Non-pigmented ciliary epithelial cell (primary cell): Measurements from ENCODE around the gene PGAP2.
"Not testable (repeated sequence)": the region's sequence is repeated elsewhere in the genome, so short reads cannot be mapped to it uniquely, and the experiment has no call there.

ENCODE experiments used
- DNase-seq: peaks from one replicate; pipeline ENCODE4 v3.0.0-alpha.2; 2010; ENCODE audit warnings: low read depth

The PGAP2 gene

DNA sequence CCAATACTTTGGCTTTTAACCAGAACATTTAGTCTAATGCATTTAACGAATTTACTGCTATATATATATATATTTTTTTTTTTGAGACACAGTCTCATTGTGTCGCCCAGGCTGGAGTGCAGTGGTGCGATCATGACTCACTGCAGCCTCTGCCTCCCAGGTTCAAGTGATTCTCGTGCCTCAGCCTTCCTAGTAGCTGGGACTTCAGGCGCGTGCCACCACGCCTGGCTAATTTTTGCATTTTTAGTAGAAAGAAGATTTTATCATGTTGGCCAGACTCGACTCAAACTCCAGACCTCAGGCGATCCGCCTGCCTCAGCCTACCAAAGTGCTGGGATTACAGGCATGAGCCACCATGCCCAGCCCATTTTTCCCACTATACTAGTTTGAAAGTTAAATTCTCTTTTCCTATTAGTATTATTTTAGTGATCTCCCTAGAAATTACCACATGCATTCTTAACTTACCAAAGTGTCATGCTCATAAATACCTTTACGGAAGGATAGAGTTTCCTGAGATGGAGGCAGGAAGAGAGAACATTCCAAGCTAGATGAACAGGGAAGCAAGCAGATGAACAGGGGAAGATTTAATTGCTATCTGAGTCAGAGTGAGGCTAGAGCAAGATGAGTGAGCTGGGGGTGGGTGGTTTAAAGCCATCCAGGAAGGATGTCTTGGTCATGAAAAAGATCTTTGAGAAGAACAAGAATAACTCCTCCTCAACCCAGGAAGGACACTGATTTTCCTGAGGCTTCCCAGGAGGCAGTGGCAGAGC is 4.4 kb upstream of the PGAP2 start:
- no peak for DNase-seq

DNA sequence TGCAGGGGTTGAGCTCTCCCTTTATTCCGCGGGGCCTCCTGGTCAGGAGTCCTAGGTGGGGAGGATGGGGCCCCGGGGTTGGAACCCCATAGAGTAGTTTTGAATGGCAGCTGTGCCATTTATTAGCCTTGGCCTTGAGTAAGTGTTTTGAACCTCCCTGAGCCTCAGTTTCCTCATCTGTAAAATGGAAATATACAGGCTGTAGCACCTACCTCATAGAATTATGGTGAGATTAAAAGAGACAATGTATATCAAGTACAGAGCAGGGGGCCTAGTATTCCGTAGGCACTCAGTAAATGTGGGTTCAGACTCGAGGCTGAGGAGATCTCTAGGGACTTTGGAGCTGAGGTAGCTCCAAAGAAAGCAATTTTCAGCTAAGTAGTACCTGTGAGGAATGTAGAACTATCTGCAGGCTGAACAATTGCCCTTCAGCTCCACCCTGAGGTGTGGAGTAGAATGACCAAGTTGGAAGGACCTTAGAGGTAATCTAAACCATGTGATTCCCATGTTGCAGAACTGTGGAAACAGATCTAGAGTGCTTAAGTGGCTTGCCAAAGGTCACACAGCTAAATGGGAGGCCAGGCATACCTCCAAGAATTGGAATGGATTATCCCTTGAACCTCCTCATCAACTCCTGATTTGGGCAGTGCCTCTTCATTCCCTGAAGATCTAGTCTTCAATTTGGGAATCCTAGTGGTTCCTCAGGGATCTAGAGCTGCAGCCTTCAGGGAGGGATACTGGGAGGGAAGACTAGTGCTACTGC is 682 bp downstream of the PGAP2 start:
- no peak for DNase-seq

DNA sequence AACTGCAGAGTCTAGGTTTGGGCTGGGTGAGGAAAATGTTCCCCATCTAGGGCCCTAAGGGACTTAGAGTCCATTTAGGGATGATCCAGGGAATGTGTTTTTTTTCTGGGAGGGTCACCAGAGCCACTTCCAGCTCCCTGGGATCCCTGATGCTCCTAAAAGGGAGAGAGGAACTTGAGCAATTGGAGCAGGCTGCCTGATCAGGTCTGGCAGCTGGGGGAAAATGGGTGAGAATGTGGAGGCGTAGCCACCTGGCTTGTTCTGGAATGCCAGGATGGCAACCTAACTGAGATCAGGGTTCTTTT is 1.2 kb downstream of the PGAP2 start:
- no peak for DNase-seq

DNA sequence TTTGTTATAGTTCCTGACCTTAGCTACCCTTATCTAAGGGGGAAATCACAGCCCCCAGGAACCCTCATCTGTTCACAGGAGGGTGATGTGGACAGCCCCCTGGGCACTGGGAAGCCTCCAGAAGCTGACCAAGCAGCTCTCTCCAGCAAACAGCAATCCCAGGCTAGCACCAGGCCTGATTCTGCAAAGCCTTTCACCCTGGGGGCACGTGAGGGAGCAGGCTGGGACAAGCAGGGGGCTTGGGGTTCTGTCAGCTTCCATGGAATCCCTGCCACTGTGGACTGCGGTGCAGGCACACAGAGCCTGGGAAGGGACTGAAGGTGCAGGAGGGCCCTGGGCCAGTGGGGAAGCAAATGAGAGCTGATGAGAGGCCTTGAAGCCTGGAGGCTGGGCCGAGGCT is 2.1 kb downstream of the PGAP2 start:
- no peak for DNase-seq

DNA sequence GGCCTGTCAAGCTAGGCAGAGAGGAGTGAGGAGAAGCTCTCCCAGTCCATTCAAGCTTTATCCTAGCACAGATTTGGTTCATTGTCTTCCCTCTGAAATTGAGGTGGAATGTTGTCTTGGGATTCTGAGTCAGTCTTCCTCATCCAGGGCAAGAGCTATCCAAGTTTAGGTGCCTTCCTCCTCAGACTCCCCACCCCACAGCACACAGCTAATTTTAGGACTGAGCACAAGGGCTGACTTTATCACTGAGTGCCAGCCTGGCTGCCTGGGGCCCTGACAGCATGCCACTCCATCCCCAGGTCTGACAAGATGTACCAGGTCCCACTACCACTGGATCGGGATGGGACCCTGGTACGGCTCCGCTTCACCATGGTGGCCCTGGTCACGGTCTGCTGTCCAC is 2.6 kb downstream of the PGAP2 start:
- no peak for DNase-seq

DNA sequence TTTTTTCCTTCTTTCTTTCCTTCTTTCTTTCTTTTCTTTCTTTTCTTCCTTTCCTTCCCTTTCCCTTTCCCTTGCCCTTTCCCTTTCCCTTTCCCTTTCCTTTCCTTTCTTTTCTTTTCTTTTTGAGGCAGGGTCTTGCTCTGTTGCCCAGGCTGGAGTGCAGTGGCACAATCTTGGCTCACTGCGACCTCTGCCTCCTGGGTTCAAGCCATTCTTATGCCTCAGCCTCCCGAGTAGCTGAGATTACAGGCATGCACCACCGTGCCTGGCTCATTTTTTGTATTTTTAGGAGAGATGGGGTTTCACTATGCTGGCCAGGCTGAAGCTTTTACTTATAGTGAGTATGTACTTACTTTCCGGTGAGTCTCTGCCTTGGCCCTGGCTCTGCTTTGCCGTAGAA is 6.5 kb downstream of the PGAP2 start:
- not testable (repeated sequence) for DNase-seq

DNA sequence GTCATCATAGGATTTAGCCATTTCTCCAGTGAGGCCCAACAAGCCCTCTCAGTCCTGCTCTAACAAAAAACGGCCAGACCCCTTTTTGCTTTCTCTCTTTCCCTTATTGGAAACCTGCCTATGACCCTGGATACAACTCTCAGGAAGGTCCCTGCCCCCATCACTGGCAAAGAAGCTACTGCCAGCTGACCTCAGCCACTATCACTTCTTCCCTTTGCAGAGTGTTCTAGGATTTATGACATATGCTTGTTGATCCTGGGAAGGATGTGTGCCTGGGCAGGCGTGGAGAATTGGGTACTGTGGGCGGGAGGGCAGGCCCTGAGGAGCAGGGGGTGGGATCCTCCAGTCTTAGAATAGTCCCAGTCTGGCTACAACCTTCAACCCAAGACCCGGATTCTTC is 7.5 kb downstream of the PGAP2 start:
- no peak for DNase-seq

DNA sequence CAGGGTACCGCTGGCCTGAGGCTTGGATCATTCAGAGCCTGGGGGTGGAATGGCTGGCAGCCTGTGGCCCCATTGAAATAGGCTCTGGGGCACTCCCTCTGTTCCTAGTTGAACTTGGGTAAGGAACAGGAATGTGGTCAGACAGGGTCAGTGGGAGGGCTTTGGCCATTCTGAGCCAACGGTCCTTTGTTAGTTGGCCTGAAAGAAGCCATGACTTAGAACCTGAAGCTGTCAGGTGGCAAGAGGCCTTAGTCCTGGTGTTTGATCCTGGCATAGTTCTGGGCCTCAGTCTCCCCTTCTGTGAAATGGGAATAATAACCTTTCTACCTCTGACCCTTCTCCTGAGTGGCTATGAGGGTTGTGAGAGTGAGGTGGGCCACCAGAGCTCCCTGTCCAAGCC is 8.3 kb downstream of the PGAP2 start:
- DNase-seq: no peak

DNA sequence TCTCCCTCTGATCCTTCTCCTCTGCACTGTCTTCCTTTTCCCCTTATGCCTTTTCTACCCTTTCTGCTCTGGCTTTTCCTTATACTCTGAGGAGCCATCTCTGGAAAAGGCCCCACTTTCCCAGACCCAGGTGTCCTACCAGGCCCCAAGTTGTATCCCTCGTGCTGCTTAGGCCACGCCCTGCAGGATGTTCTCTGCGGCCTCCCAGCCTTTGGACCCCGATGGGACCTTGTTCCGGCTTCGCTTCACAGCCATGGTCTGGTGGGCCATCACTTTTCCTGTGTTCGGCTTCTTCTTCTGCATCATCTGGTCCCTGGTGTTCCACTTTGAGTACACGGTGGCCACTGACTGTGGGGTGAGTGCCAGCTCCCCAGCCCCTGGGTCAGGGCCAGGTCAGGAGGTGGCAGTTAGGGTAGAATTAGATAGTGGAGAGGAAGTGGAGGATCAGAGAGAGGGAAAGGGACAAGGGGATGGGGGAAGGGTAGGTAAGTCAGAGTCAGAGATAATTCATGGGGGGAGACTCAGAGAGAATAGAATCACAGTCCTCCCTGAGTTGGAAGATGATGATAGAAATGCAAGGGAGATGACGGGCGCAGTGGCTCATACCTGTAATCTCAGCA is 8.9 kb downstream of the PGAP2 start:
- DNase-seq: no peak

DNA sequence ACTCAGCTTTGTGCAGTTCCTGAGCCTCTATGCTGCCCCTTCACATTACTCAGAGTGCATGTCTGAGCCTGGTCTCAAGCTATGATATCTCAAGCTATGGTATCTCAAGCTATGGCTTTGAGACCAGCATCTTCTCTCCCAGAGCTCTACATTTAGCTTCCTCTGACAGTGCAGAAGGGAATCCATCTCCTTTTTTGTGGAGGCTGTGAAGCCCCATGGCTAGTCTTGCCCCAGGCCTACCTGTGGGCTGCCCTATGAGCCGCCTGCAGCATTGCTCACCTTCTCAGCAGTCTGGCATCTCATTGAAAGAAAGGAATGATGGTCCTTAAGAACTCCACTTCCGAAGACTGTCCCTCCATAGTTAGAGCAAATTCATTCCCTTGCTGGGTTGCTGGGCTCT is 12.6 kb downstream of the PGAP2 start:
- DNase-seq: no peak

DNA sequence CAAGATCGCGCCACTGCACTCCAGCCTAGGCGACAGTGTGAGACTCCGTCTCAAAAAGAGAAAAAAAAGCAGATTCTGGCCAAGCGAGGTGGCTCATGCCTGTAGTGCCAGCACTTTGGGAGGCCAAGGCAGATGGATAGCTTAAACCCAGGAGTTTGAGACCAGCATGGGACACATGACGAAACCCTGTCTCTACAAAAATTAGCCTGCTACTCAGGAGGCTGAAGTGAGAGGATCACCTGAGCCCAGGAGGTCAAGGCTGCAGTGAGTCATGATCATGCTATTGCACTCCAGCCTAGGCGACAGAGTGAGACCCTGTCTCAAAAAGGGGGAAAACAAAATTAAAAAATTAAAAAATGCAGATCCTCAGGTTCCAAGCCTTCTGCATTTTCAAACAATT is 14.0 kb downstream of the PGAP2 start:
- no peak for DNase-seq

DNA sequence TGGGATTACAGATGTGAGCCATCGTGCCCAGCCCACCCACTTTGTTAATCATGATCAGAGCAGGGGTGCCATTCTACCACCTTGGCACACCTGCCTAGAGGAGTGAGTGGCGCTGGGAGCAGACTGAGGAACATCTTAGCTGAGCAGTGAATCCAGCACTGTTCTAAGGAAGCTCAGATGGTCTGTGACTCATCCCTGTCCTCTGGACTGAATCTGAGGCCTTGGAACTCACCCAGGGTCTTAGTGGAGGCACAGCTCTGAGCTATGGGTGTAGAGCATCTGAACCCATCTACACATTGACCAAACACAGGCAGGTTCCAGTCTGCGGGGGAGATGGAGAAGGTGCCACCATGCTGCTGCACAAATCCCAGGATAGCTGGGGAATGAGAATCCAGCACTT is 14.9 kb downstream of the PGAP2 start:
- no peak for DNase-seq

DNA sequence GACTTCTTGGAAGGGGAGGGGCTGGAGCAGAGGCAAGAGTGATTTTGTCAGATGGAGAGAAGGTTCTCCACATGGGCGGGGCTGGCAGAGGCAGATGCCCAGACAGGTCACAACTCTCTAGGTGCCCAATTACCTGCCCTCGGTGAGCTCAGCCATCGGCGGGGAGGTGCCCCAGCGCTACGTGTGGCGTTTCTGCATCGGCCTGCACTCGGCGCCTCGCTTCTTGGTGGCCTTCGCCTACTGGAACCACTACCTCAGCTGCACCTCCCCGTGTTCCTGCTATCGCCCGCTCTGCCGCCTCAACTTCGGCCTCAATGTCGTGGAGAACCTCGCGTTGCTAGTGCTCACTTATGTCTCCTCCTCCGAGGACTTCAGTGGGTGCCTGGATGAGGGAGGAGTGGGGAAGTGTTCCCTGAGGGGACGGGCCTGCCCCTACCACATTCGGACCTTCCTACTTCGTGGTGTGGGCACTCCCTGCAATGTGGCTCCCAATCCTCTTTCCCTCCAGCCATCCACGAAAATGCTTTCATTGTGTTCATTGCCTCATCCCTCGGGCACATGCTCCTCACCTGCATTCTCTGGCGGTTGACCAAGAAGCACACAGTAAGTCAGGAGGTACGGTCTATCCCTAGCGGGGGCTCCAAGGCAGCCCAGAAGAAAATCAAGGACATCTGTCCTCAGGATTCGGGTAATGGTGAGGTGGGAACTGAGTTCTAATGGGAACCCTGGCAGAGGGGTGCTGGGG is 15.6 kb downstream of the PGAP2 start:
- no peak for DNase-seq

DNA sequence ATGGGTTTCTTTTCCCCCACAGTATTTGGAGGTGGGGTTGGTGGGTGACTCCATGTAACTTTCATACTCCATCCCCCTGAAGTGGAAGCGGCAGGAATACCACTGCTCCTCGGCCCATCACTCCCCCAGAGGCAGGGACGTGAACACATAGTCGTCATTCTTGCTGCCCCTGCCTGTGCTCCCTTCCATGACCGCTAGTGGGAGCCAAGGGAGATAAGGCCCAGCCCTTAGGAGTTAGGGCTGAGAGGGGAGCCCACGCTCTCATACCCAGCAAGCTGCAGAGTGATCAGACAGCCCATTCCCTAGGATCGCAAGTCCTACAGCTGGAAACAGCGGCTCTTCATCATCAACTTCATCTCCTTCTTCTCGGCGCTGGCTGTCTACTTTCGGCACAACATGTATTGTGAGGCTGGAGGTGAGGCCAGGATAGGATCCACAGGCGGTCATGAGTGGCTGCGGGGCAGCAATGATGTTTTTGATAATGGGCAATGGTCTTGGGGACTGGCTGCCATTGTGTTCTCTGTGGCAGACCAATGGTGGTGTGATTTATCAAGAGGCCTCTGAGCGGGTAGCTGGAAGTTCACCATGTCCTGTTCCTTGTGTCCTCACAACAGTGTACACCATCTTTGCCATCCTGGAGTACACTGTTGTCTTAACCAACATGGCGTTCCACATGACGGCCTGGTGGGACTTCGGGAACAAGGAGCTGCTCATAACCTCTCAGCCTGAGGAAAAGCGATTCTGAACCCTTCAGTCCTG is 16.5 kb downstream of the PGAP2 start:
- no peak for DNase-seq

DNA sequence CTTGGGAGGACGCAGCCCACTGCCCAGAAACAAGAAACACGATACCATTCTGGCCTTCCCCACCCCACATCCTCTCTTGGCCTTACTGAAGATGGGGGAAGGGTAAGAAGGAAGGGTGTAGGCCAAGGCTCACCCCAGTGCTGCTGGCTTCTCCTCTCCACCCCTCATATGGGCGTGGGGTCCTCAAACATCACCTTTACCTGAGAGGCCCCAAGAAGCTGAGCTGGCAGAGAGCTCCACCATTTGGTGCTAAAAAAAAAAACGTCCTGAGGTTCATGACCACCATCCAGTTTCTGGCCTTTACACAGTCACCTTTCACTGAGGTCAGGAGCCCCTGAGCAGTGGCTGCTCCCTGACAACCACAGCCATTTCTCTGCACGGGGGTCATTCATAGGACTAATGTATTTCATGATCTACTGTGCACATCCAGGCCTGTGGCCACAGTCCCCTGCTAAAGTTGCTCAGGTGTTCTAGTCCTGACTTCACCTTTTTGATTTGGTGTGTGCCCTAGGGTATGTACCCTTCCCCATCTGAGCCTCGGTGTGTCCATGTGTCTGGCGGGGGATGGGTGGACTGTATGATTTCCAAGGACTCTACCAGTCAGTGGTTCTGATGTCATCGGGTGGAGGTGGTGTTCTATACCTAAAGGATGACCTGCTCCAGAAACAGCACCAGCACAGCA is 17.3 kb downstream of the PGAP2 start:
- no peak for DNase-seq

DNA sequence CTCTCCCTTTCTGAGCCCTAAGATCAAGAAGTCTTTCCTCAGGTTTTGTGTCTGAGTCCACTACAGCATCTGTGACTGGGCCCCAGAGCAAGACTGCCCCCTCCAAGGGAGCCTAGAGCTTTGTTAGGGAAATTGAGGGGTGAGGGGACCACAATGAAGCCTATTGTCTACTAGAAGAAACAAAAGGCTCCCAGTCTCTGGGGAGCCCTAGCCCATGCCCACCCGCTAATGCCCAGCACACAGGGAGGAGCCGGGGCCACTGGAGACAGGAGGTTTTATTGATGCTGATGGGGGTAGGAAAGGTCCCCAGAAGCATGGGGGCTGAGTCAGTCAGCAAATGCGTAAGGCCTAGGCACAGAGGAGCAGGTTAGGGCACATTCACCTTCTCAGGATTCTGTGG is 18.4 kb downstream of the PGAP2 start:
- DNase-seq: no peak

DNA sequence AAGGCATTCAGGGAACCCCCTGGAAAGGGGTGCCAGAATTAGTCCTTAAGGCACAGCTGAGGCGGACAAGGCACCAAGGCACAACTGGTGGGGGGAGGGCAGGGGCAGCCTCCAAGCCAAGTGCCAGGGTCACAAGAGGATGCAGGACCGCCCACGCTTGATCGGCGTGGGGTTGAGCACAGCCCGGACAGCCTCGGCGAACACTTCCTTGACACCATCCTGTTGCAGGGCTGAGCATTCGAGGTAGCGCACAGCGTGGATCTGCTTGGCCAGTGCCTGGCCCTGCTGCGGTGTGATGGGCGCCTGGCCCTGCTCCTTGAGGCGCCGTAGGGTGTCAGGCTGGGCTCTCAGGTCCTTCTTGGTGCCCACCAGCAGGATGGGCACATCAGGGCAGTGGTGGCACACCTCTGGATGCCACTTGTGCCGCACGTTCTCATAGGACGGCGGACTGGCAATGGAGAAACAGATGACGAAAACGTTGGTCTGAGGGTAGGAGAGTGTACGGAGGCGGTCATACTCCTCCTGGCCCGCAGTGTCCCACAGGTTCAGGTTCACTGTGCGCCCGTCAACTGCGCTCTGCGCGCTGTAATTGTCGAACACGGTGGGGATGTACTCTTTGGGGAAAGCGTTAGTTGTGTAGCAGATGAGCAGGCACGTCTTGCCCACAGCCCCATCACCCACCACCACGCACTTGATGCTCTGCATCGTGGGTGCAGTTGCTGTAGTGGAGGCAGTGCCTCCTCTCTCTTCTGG is 19.2 kb downstream of the PGAP2 start:
- no peak for DNase-seq

DNA sequence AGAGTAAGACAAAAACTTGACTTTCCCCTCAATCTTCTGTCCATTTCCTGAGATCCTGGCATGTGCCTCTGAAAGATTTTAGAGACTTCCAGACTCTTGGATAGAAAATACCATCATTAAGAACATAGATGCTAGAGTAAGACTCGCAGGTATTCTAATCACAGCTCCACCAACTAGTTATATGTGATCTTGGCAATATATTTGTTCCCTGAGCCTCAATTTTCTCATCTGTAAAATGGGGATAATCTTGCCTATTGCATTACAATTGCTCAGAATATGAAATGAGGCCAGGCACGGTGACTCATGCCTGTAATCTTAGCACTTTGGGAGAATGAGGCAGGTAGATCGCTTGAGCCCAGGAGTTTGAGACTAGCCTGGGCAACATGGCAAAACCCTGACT is 21.7 kb downstream of the PGAP2 start:
- no peak for DNase-seq

DNA sequence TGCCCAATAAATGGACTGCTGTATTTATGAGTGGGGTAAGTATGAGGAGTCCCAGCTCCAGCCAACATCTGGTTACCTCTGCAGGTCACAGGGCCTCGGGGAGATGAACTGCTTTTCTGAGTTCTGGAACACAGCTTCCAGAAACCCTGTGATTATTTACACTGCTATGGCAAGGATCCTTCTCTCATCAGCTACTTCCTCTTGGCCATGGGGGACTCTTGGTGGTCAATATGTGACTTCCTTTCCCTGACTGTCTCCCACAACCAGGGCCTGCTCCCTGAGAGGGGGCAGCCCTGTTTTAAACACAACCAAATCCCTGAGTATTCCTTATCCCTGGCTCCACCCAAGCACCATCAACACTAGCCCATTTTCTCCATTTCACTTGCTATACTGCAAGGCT is 22.4 kb downstream of the PGAP2 start:
- DNase-seq: no peak

DNA sequence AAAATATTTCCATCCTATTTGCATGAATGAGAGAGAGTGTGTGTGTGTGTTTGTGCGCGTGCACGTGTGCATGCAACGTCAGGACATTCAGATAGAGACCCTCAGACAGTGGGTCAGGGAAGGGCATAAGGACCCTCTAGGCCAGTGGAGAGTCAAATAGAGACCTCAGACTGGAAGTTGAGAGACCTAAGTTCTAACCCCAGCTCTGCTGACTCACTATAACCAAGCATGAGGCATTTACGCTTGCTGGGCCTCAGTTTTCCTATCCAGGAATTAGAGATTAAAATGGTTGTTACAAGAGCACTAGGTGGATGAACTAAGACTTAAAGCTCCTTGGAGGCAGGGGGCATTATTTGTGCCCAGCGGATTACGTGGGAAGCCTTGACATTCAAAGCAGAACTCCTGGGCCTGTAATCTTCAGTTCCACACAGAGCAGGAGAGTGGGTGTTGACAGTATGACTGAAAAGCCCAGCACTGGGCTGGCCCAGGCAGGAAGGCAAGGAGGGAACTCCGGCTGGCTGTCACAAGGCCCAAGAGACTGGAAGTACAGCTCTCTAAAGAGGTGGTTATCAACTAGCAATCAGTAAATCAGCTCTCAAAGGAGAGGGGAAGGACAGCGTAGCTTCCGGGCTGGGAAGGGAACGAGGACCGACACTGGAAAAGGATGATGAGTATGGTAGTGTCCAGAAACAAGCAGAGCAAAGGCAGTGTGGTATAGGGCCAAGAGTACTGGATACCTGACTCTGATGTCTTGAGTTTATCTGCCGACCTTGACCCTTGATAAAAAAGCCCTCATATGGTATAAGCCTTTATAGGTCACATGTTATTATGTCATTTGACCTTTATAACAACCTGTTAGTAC is 23.2 kb downstream of the PGAP2 start:
- DNase-seq: no peak
